Measurements from ENCODE around the gene OSGEPL1.

Gene OSGEPL1

DNA sequence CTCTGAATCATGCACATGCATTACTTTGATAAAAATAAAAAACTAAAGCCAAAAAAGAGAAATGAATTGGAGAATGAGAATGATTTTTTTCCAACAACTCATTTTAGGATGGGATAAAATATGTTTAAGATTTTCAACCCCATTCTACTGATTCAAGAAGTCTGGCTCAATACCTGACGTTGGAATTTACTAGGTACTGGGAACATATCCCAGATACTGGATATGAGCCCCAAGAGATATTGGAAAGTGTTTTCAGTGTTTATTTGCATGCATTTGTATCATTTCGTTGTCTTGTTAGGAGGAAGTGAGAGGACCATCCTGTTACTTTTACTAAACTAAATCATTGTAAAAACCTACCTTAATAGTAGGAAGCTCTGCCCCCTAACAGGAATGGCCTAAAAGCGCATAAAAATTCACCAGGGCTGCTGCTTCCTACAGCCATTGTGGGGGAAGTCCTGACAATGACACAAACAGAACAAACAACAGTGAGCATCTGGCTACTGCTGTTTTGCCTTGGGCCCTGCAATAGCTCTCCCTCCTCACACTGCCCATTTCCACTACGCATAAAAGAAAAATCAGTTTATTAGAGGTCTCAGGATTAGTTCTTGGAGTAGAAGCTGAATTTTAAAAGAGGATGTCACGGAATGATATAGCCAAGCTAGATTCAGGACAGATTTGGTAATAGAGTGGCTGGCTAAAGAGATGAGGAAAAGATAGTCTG lies 52.9 kb downstream of the OSGEPL1 start:
- in situ Hi-C loops (cut with HindIII; ENCODE audit: low pct_unique_long_range_greater_than_20kb, low sequenced_read_pairs): no loop called here
- TF ChIP-seq JUND (IDR thresholded peaks at IDR 0.05; ENCODE audit: low read depth): no peak
- DNase-seq (ENCODE audit: low read depth in 1 of 2, low spot score in 1 of 2): no peak

DNA sequence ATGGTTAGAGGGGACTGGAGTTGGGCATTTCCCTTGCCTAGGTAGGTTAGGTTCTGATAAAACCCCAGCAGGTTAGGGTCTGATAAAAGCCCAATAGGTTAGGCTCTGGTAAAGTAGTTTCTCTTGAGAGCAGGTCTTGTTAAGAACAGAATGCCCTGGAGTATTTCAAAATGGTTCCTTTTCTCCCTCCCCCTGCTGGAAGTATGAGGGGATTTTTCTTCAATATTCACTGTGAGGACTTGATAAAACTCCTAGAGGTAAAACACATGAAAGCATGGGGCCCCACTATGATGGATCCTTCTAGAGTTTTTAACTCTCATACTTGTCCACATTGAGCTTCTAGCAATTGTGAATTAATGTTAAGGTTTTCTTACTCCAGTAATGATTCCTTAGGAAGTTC lies 60.5 kb downstream of the OSGEPL1 start:
- no peak for TF ChIP-seq JUND (IDR thresholded peaks at IDR 0.05; ENCODE audit: low read depth)
- DNase-seq (ENCODE audit: low read depth in 1 of 2, low spot score in 1 of 2): no peak
- in situ Hi-C loops (cut with HindIII; ENCODE audit: low pct_unique_long_range_greater_than_20kb, low sequenced_read_pairs): no loop called here

DNA sequence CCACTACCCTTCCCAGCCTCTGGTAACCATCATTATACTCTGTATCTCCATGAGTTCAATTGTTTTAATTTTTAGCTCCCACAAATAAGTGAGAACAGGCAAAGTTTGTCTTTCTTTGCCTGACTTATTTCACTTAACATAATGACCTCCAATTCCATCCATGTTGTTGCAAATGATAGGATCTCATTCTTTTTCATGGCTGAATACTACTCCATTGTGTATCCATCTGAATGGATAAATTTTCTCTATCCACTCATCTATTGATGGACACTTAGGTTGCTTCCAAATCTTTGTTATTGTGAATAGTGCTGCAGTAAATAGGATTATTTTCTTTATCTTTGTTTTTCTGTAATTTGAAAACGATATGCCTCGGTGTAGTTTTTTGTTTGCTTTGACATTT lies 61.9 kb downstream of the OSGEPL1 start:
- DNase-seq (ENCODE audit: low read depth in 1 of 2, low spot score in 1 of 2): no peak
- no peak for TF ChIP-seq JUND (IDR thresholded peaks at IDR 0.05; ENCODE audit: low read depth)
- in situ Hi-C loops (cut with HindIII; ENCODE audit: low pct_unique_long_range_greater_than_20kb, low sequenced_read_pairs): no loop called here

DNA sequence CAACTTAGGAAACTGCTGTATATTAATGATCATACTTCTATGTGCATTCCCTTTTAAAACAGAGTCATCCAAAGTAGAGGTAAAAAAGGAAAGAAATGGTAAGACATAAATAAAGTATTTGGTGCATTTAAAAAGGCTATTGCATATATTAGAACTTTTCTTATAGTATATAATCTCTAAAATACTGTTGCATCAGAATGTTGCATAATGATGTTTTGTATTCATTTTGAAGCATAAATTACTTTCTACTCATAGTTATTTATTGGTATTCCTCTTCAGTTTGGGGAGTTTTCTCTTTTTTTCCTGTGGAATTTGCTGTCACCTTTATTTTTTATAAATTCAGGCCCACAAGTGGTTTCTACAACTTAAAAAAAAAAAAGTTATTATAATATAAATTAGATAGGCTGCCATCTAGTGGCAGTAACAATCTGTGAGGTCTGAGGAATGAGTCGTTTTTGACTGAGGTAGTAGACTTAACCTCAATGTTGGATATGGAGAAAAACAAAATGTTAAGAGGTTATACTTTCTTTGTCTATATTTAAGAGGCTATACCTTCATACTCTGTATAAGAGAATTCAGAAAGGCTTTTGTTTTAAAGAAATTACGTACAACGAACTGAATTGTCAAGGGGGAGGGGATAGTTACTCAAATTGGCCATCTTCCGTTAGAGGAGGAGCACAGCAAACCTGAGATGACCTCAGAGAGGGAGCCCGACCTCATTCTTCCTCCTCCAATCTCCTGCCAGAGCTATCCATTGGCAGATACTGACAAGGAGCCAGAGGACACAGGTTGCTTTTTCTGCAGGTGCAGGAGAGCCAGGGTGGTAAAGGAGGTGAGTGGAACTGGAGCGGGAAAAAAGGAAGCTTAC lies 64.3 kb downstream of the OSGEPL1 start:
- no peak for TF ChIP-seq JUND (IDR thresholded peaks at IDR 0.05; ENCODE audit: low read depth)
- in situ Hi-C loops (cut with HindIII; ENCODE audit: low pct_unique_long_range_greater_than_20kb, low sequenced_read_pairs): no loop called here
- peak in 1 of 2 experiments; percentile 57 for DNase-seq (ENCODE audit: low read depth in 1 of 2, low spot score in 1 of 2)

Data from T47D (cell line).